AG04450 (cell line): Measurements from ENCODE around the gene MAPRE3. TPM values are rescaled to one million over a fixed set of nuclear protein-coding genes. Genes with fewer than 3 reads are reported as not detected.

Source experiments
- CTCF ChIA-PET: fragments of 300-600, 350-600 bp; formaldehyde crosslinking; extraction: SDS; loops from one replicate; lab custom pipeline; 2022; ENCODE audit warnings: antibody characterized with exemption, inconsistent platforms; lab: Charles Lee
- POLR2A ChIA-PET: fragments of 350-600 bp; formaldehyde crosslinking; extraction: SDS; loops from one replicate; lab custom pipeline; 2021; ENCODE audit warnings: antibody characterized with exemption, inconsistent platforms; lab: Yijun Ruan, JAX
- DNase-seq: peaks from one replicate; pipeline ENCODE4 v3.0.0-alpha.2; 2011; ENCODE audit warnings: low read depth, low spot score
- H3K27ac ChIP-seq: one replicate; pipeline ENCODE4 v1.5.1; 2012; ENCODE audit warnings: low read depth, low read length, control low read depth
- H3K27me3 ChIP-seq: one replicate; pipeline ENCODE4 v1.6.0; 2012; ENCODE audit warnings: low read length; ENCODE audit not compliant: control insufficient read depth, insufficient read depth
- H3K4me3 ChIP-seq: 2 replicates; pipeline ENCODE4 v1.5.1; 2011; ENCODE audit warnings: mild to moderate bottlenecking, low read depth, low read length, control low read depth
- H3K9me3 ChIP-seq: 2 replicates; pipeline ENCODE4 v1.5.1; 2012; ENCODE audit warnings: low read length; ENCODE audit not compliant: control insufficient read depth, insufficient read depth
- polyA plus RNA-seq: library from polyadenylated mRNA; depleted of rRNA; stranded (reverse); fragments of >200 nt; gene quantifications from 2 replicates; pipeline ENCODE4 v1.2.3, GENCODE V29; 2011
- TF ChIP-seq, protein P1 (sequence below): IDR thresholded peaks from 2 replicates; pipeline ENCODE4 v1.5.1; 2011; ENCODE audit warnings: low read depth, low read length, control low read depth, inconsistent platforms

MAPRE3 gene
- polyA plus RNA-seq, 1 experiment: 16.8 TPM

- Histone ChIP-seq H3K27me3 (no peaks in the 10 kb centered on the region), H3K27ac (no peak overlapping the region), H3K4me3 (no peak overlapping the region), H3K9me3 (no peaks in the 10 kb centered on the region)
- DNase-seq: no peak
- TF ChIP-seq, protein P1, sequence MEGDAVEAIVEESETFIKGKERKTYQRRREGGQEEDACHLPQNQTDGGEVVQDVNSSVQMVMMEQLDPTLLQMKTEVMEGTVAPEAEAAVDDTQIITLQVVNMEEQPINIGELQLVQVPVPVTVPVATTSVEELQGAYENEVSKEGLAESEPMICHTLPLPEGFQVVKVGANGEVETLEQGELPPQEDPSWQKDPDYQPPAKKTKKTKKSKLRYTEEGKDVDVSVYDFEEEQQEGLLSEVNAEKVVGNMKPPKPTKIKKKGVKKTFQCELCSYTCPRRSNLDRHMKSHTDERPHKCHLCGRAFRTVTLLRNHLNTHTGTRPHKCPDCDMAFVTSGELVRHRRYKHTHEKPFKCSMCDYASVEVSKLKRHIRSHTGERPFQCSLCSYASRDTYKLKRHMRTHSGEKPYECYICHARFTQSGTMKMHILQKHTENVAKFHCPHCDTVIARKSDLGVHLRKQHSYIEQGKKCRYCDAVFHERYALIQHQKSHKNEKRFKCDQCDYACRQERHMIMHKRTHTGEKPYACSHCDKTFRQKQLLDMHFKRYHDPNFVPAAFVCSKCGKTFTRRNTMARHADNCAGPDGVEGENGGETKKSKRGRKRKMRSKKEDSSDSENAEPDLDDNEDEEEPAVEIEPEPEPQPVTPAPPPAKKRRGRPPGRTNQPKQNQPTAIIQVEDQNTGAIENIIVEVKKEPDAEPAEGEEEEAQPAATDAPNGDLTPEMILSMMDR: no peak
- ChIA-PET CTCF (no interaction called here), POLR2A (interaction anchor here (0.7 kb wide), 1 partner anchor 20 kb away, joined by 6 read pairs; no protein-coding TSS in a partner anchor)
Observed at GRCh38 chr2:26994983-26995382, 24.5 kb downstream of the MAPRE3 start.

GRCh38 chr2:26997394-26997793 is 27.0 kb downstream of the MAPRE3 start:
- TF ChIP-seq, protein P1: no peak
- H3K9me3 ChIP-seq: no peaks in the 10 kb centered on the region
- DNase-seq: no peak
- H3K27me3 ChIP-seq: no peaks in the 10 kb centered on the region
- no peak overlapping the region for H3K27ac ChIP-seq
- CTCF ChIA-PET: interaction anchor here (0.6 to 1.5 kb wide), 3 partner anchors 35 to 167 kb away, joined by 4 to 5 read pairs (median 4); no protein-coding TSS in a partner anchor
- H3K4me3 ChIP-seq: no peak overlapping the region
- POLR2A ChIA-PET: no interaction called here

- Histone ChIP-seq H3K9me3 (no peaks in the 10 kb centered on the region), H3K27me3 (no peaks in the 10 kb centered on the region), H3K4me3 (no peak overlapping the region), H3K27ac (no peak overlapping the region)
- TF ChIP-seq, protein P1: no peak
- DNase-seq: no peak
- POLR2A ChIA-PET: no interaction called here
- CTCF ChIA-PET: interaction anchor here (0.6 to 1.5 kb wide), 2 partner anchors 152 to 166 kb away, joined by 4 to 5 read pairs; no protein-coding TSS in a partner anchor
Observed at GRCh38 chr2:26998323-26998722, 27.9 kb downstream of the MAPRE3 start.

DNA sequence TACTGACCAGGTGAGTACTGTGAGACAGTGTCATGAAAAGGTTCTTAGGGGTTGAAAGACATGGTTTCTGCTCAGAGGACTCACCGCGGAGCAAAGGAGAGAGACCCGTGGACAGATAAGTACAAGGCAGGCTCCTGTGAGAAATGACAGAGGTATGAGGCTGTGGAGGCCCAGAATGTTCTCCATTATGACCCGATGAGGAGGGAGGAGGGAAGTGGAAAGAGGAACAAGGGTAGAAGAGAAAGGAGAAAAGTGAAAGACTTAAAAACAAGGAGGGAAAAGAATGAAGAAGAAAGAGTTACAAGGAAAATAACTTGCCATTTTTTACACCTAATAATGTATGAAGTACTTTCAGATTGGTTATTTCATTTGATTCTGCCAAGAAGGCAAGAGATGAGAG is 29.8 kb downstream of the MAPRE3 start:
- CTCF ChIA-PET: no interaction called here

GRCh38 chr2:27000995-27001394 is 30.6 kb downstream of the MAPRE3 start:
- TF ChIP-seq, protein P1: no peak
- ChIA-PET POLR2A (no interaction called here), CTCF (no interaction called here)
- Histone ChIP-seq H3K4me3 (no peak overlapping the region), H3K9me3 (no peaks in the 10 kb centered on the region), H3K27me3 (no peaks in the 10 kb centered on the region), H3K27ac (no peak overlapping the region)
- no peak for DNase-seq

More for the DNA sequence above, 29.8 kb downstream of the MAPRE3 start:
- no peak for DNase-seq
- POLR2A ChIA-PET: no interaction called here
- no peak overlapping the region for H3K27ac ChIP-seq
- no peaks in the 10 kb centered on the region for H3K9me3 ChIP-seq
- TF ChIP-seq, protein P1: no peak
- no peaks in the 10 kb centered on the region for H3K27me3 ChIP-seq
- H3K4me3 ChIP-seq: no peak overlapping the region
